AG09319 (cell line): ENCODE data around the gene CTNNBIP1.

Experiments used
- DNase-seq: peaks from one replicate; pipeline ENCODE4 v3.0.0-alpha.2; 2010; ENCODE audit warnings: low read depth; ENCODE audit errors: extremely low read depth
- CTCF ChIP-seq: IDR thresholded peaks from 2 replicates; pipeline ENCODE4 v1.5.1; 2011; ENCODE audit warnings: low read depth, mild to moderate bottlenecking, inconsistent platforms, low read length, moderate library complexity

Gene CTNNBIP1

DNA sequence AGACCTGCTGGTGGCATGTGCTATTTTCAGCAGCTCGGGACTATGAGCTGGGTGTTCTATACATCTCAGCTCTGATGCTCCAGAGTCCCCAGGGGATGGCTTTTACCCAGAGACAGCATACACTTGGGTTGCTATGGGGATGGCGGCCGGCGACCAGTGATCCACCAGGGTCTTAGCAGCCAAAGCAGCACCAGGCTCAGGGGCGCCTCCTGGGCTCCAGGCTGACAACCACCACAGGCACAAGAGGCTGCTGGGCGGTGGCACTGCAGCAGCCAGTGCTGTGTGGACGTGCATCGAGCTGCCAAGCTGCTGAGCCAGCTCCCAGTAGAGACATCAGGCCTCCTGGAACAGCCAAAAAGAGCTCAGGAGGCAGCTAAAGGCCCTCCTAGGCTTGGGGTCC lies 48.7 kb downstream of the CTNNBIP1 start:
- DNase-seq: no peak
- no peak for TF ChIP-seq CTCF

GRCh38 chr1:9860887-9861286 lies 49.2 kb downstream of the CTNNBIP1 start:
- DNase-seq: no peak
- no peak for TF ChIP-seq CTCF

DNA sequence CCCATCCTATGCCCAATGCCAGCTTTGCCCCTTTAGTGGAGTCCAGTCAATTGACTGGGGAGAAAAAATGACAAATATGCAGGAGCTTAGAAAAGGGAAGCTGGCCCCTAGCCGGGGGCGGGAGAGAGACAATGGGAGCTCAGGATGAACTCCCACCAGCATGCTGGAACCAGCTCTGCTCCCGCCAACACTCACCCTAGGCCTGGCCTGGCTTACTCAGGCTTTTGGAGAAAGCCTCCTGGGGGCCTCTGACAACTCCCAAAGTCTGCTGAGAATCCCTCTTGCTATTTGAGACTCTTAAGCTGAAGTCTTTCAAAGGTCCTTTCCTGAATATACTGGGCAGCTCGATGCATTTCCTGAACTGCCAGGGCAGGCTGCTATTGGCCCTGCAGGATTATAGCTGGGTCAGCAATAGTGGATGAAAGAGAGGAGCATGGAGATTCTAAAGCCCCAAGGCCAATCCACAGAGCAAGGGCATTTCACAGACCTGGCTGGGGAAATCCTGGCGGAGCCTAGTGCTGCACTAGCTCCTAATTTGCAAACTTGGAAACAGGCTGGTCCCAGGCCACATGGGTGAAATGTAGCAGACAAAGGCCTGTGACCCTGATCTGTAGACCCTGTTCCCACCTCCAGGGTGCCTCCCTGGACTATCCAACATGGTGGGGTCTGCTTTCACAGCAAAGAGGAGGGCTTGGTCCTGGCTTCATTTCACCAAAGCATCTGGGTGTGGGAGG lies 50.6 kb downstream of the CTNNBIP1 start:
- no peak for DNase-seq
- no peak for TF ChIP-seq CTCF

DNA sequence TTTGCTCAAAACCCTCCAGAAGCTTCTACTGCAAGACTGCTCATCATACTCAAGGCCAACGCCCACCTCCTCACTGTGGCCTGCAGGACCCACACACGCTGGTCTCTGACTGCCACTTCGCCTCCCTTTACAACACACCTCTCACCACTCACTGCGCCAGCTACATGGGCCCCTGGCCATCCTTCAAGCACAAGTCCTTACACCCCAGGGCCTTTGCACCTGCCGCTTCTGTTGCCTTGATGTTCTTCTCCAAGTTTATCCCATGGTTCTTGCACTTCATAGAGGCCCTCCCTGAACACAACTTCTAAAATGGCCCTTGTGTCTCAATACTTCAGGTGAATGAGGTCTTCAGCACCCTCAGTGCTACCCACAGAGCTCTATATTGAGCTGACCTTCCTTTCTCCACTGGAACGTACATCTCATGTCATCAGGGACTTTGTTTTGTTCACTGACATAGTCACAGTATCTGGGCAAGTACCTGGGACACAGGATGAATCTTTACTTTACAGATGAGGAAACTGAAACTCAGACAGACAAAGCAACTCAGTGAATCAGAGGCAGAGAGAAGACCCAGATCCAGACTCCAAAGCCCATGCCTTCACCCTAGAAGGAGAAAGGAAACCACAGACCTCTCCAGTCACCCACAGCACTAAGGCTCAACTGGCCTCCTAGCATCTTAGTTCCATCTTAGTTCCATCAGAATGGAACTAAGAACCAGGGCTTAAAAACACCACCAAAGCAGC lies 51.6 kb downstream of the CTNNBIP1 start:
- TF ChIP-seq CTCF: no peak
- no peak for DNase-seq

DNA sequence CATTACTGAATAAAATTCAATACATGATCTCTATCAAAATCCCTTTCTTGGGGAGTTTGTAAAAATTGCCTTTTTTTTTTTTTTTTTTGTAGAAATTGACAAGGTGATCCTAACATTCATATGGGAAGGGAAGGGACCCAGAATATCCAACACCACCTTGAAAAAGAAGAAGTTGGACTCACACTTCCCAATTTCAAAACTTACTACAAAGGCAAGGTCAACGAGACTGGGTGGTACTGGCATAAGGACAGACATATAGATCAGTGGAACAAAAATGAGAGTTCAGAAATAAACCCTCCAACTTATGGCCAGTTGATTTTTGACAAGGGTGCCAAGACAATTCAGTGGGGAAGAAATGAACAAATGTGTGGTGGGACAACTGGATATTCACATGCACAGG lies 54.9 kb downstream of the CTNNBIP1 start:
- no peak for TF ChIP-seq CTCF
- DNase-seq: no peak

GRCh38 chr1:9853249-9853595 lies 56.8 kb downstream of the CTNNBIP1 start:
- TF ChIP-seq CTCF: no peak
- DNase-seq: no peak
